Duodenal mucosa (tissue), 2 donors: Measurements from ENCODE around the gene ARHGAP28.

Experiments
- H3K27ac ChIP-seq: one replicate; pipeline ENCODE4 v1.7.0; 2013; ENCODE audit warnings: low read depth, low read length
- H3K27me3 ChIP-seq, 2 donors: one replicate each; pipeline ENCODE4 v1.7.0; 2013; ENCODE audit warnings: low read length in 2 of 2, control low read depth in 1 of 2; ENCODE audit not compliant: insufficient read depth in 2 of 2, control insufficient read depth in 1 of 2
- H3K36me3 ChIP-seq, 2 donors: one replicate each; pipeline ENCODE4 v1.7.0; 2013; ENCODE audit warnings: low read length in 2 of 2, control low read depth in 1 of 2; ENCODE audit not compliant: insufficient read depth in 2 of 2, control insufficient read depth in 1 of 2
- H3K4me1 ChIP-seq, 2 donors: one replicate each; pipeline ENCODE4 v1.7.0; 2013; ENCODE audit warnings: low read length in 2 of 2, control low read depth in 1 of 2; ENCODE audit not compliant: insufficient read depth in 2 of 2, control insufficient read depth in 1 of 2
- H3K4me3 ChIP-seq, 2 donors: one replicate each; pipeline ENCODE4 v1.7.0; 2013; ENCODE audit warnings: low read length in 2 of 2, low read depth in 1 of 2
- H3K9ac ChIP-seq, 2 donors: one replicate each; pipeline ENCODE4 v1.7.0; 2013; ENCODE audit warnings: low read length in 2 of 2, low read depth in 1 of 2
- H3K9me3 ChIP-seq, 2 donors: one replicate each; pipeline ENCODE4 v1.7.0; 2013; ENCODE audit warnings: low read length in 2 of 2, control low read depth in 1 of 2; ENCODE audit not compliant: control insufficient read depth in 1 of 2

Gene ARHGAP28

GRCh38 chr18:6775237-6775636, 45.7 kb downstream of the ARHGAP28 start:
- H3K9me3 ChIP-seq, result no peaks in the 10 kb centered on the region
- H3K4me3 ChIP-seq, result no peak overlapping the region
- H3K27ac ChIP-seq, result no peak overlapping the region
- no peaks in the 10 kb centered on the region for H3K4me1 ChIP-seq
- H3K9ac ChIP-seq, result no peak overlapping the region
- H3K27me3 ChIP-seq, result no peaks in the 10 kb centered on the region
- H3K36me3 ChIP-seq, result no peaks in the 10 kb centered on the region

GRCh38 chr18:6775702-6776101, 46.2 kb downstream of the ARHGAP28 start:
- no peak overlapping the region for H3K4me3 ChIP-seq
- H3K36me3 ChIP-seq, result no peaks in the 10 kb centered on the region
- no peak overlapping the region for H3K9ac ChIP-seq
- no peak overlapping the region for H3K27ac ChIP-seq
- no peaks in the 10 kb centered on the region for H3K27me3 ChIP-seq
- H3K9me3 ChIP-seq, result no peaks in the 10 kb centered on the region
- H3K4me1 ChIP-seq, result no peaks in the 10 kb centered on the region

- H3K27me3 ChIP-seq, result no peaks in the 10 kb centered on the region
- no peaks in the 10 kb centered on the region for H3K9me3 ChIP-seq
- H3K9ac ChIP-seq, result no peak overlapping the region
- H3K36me3 ChIP-seq, result no peaks in the 10 kb centered on the region
- no peaks in the 10 kb centered on the region for H3K4me1 ChIP-seq
- no peak overlapping the region for H3K27ac ChIP-seq
- no peak overlapping the region for H3K4me3 ChIP-seq
Measured at GRCh38 chr18:6776188-6776587, 46.7 kb downstream of the ARHGAP28 start.

- no peaks in the 10 kb centered on the region for H3K4me1 ChIP-seq
- H3K36me3 ChIP-seq, result no peaks in the 10 kb centered on the region
- no peak overlapping the region for H3K4me3 ChIP-seq
- H3K27ac ChIP-seq, result no peak overlapping the region
- H3K9ac ChIP-seq, result no peak overlapping the region
- no peaks in the 10 kb centered on the region for H3K27me3 ChIP-seq
- no peaks in the 10 kb centered on the region for H3K9me3 ChIP-seq
Measured at GRCh38 chr18:6777509-6777908, 48.0 kb downstream of the ARHGAP28 start.

- no peaks in the 10 kb centered on the region for H3K27me3 ChIP-seq
- no peak overlapping the region for H3K27ac ChIP-seq
- no peaks in the 10 kb centered on the region for H3K9me3 ChIP-seq
- H3K4me3 ChIP-seq, result no peak overlapping the region
- H3K9ac ChIP-seq, result no peak overlapping the region
- H3K36me3 ChIP-seq, result no peaks in the 10 kb centered on the region
- H3K4me1 ChIP-seq, result no peaks in the 10 kb centered on the region
Measured at GRCh38 chr18:6778459-6779247, 49.1 kb downstream of the ARHGAP28 start.

GRCh38 chr18:6781142-6781714, 51.7 kb downstream of the ARHGAP28 start:
- Histone ChIP-seq H3K9ac (no peak overlapping the region), H3K27ac (no peak overlapping the region), H3K4me3 (no peak overlapping the region)

GRCh38 chr18:6781796-6782195, 52.3 kb downstream of the ARHGAP28 start:
- Histone ChIP-seq H3K4me1 (no peaks in the 10 kb centered on the region), H3K27ac (no peak overlapping the region), H3K9me3 (no peaks in the 10 kb centered on the region), H3K36me3 (no peaks in the 10 kb centered on the region), H3K9ac (no peak overlapping the region), H3K4me3 (no peak overlapping the region), H3K27me3 (no peaks in the 10 kb centered on the region)

More at GRCh38 chr18:6781142-6781714, 51.7 kb downstream of the ARHGAP28 start:
- no peaks in the 10 kb centered on the region for H3K36me3 ChIP-seq
- H3K9me3 ChIP-seq, result no peaks in the 10 kb centered on the region
- H3K27me3 ChIP-seq, result no peaks in the 10 kb centered on the region
- H3K4me1 ChIP-seq, result no peaks in the 10 kb centered on the region

GRCh38 chr18:6782861-6783260, 53.3 kb downstream of the ARHGAP28 start:
- Histone ChIP-seq H3K27me3 (no peaks in the 10 kb centered on the region), H3K9ac (no peak overlapping the region), H3K36me3 (no peaks in the 10 kb centered on the region), H3K9me3 (no peaks in the 10 kb centered on the region), H3K4me3 (no peak overlapping the region), H3K27ac (no peak overlapping the region), H3K4me1 (no peaks in the 10 kb centered on the region)

GRCh38 chr18:6784046-6784445, 54.5 kb downstream of the ARHGAP28 start:
- Histone ChIP-seq H3K4me1 (no peaks in the 10 kb centered on the region), H3K9ac (no peak overlapping the region), H3K27ac (no peak overlapping the region), H3K36me3 (no peaks in the 10 kb centered on the region), H3K27me3 (no peaks in the 10 kb centered on the region), H3K4me3 (no peak overlapping the region), H3K9me3 (no peaks in the 10 kb centered on the region)

GRCh38 chr18:6785001-6785400, 55.5 kb downstream of the ARHGAP28 start:
- Histone ChIP-seq H3K4me1 (no peaks in the 10 kb centered on the region), H3K9ac (no peak overlapping the region)

More at GRCh38 chr18:6785001-6785400, 55.5 kb downstream of the ARHGAP28 start:
- Histone ChIP-seq H3K27me3 (no peaks in the 10 kb centered on the region), H3K36me3 (no peaks in the 10 kb centered on the region), H3K27ac (no peak overlapping the region), H3K4me3 (no peak overlapping the region), H3K9me3 (no peaks in the 10 kb centered on the region)
